OCI-LY3 (cell line): Measurements from ENCODE around the gene DDIAS.

Source experiments
- H2AFZ ChIP-seq: fragments of 200-600, 300-600 bp; shearing (Covaris generic); 2 replicates; pipeline ENCODE4 v1.6.0; 2014; ENCODE audit warnings: antibody characterized with exemption, low read depth, low read length
- H3K27ac ChIP-seq: fragments of 200-600, 300-600 bp; sonication (generic); 2 replicates; pipeline ENCODE4 v1.5.1; 2014; ENCODE audit warnings: mild to moderate bottlenecking, low read length, moderate library complexity, mixed read lengths
- H3K27me3 ChIP-seq: fragments of 200-600, 300-600 bp; sonication (generic); 2 replicates; pipeline ENCODE4 v1.6.1; 2014; ENCODE audit warnings: low read depth, low read length, mixed read lengths
- H3K36me3 ChIP-seq: fragments of 200-600, 300-600 bp; sonication (generic); replicated peaks from 2 replicates; pipeline ENCODE3; 2014; ENCODE audit warnings: low read depth, low read length, mixed read lengths
- H3K4me1 ChIP-seq: fragments of 300-600, 200-600 bp; sonication (generic); 2 replicates; pipeline ENCODE4 v1.6.1; 2014; ENCODE audit warnings: low read length, mixed read lengths
- H3K4me2 ChIP-seq: fragments of 200-600, 300-600 bp; sonication (generic); 2 replicates; pipeline ENCODE4 v1.6.1; 2014; ENCODE audit warnings: low read length, mixed read lengths
- H3K4me3 ChIP-seq: fragments of 300-600, 200-600 bp; sonication (generic); 2 replicates; pipeline ENCODE4 v1.5.1; 2014; ENCODE audit warnings: antibody characterized with exemption, mild to moderate bottlenecking, low read length, moderate library complexity
- H3K79me2 ChIP-seq: fragments of 300-600, 200-600 bp; shearing (Covaris generic); 2 replicates; pipeline ENCODE4 v1.6.1; 2014; ENCODE audit warnings: mild to moderate bottlenecking, low read length, mixed read lengths
- H3K9ac ChIP-seq: fragments of 300-600, 200-600 bp; shearing (Covaris generic); 2 replicates; pipeline ENCODE4 v1.6.0; 2014; ENCODE audit warnings: mild to moderate bottlenecking, low read length, moderate library complexity
- H3K9me3 ChIP-seq: fragments of 200-600, 300-600 bp; shearing (Covaris generic); 2 replicates; pipeline ENCODE4 v1.6.1; 2014; ENCODE audit warnings: low read length, mixed read lengths; ENCODE audit not compliant: insufficient read depth
- H4K20me1 ChIP-seq: fragments of 200-600, 300-600 bp; sonication (generic); 2 replicates; pipeline ENCODE4 v1.6.1; 2016; ENCODE audit warnings: low read length, mixed read lengths; ENCODE audit not compliant: insufficient read depth
- EZH2phosphoT487 ChIP-seq: fragments of 200-600 bp; shearing (Covaris generic); IDR thresholded peaks from 2 replicates; pipeline ENCODE4 v1.6.1; 2018; ENCODE audit warnings: antibody characterized with exemption, mixed run types, low read depth
- TF ChIP-seq, protein P1 (sequence below): fragments of 200-600, 300-600 bp; sonication (generic); IDR thresholded peaks from 2 replicates; pipeline ENCODE4 v1.5.1; 2014; ENCODE audit warnings: antibody characterized with exemption, low read length, low read depth

The DDIAS gene

GRCh38 chr11:82873919-82874333, 27.6 kb upstream of the DDIAS start:
- TF ChIP-seq, protein P1, sequence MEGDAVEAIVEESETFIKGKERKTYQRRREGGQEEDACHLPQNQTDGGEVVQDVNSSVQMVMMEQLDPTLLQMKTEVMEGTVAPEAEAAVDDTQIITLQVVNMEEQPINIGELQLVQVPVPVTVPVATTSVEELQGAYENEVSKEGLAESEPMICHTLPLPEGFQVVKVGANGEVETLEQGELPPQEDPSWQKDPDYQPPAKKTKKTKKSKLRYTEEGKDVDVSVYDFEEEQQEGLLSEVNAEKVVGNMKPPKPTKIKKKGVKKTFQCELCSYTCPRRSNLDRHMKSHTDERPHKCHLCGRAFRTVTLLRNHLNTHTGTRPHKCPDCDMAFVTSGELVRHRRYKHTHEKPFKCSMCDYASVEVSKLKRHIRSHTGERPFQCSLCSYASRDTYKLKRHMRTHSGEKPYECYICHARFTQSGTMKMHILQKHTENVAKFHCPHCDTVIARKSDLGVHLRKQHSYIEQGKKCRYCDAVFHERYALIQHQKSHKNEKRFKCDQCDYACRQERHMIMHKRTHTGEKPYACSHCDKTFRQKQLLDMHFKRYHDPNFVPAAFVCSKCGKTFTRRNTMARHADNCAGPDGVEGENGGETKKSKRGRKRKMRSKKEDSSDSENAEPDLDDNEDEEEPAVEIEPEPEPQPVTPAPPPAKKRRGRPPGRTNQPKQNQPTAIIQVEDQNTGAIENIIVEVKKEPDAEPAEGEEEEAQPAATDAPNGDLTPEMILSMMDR = no peak
- no peak for TF ChIP-seq EZH2phosphoT487
- H3K36me3 ChIP-seq = no peaks in the 10 kb centered on the region
- H3K27ac ChIP-seq = no peak overlapping the region
- no peaks in the 10 kb centered on the region for H3K27me3 ChIP-seq
- no peak overlapping the region for H3K9ac ChIP-seq
- no peaks in the 10 kb centered on the region for H4K20me1 ChIP-seq
- no peaks in the 10 kb centered on the region for H3K9me3 ChIP-seq
- H3K4me1 ChIP-seq = no peaks in the 10 kb centered on the region
- no peak overlapping the region for H2AFZ ChIP-seq
- H3K4me3 ChIP-seq = no peak overlapping the region
- H3K79me2 ChIP-seq = no peaks in the 10 kb centered on the region
- no peak overlapping the region for H3K4me2 ChIP-seq

- Histone ChIP-seq H3K9ac (no peak overlapping the region), H3K27me3 (no peaks in the 10 kb centered on the region), H3K9me3 (no peaks in the 10 kb centered on the region), H3K4me2 (no peak overlapping the region), H3K27ac (no peak overlapping the region), H3K4me3 (no peak overlapping the region), H2AFZ (no peak overlapping the region), H3K79me2 (no peaks in the 10 kb centered on the region), H4K20me1 (no peaks in the 10 kb centered on the region), H3K36me3 (no peaks in the 10 kb centered on the region), H3K4me1 (no peaks in the 10 kb centered on the region)
- TF ChIP-seq, protein P1 = no peak
- no peak for TF ChIP-seq EZH2phosphoT487
Observed at GRCh38 chr11:82874646-82875523, 26.7 kb upstream of the DDIAS start.

GRCh38 chr11:82883853-82884252, 17.7 kb upstream of the DDIAS start:
- no peak for TF ChIP-seq EZH2phosphoT487
- TF ChIP-seq, protein P1 = no peak
- Histone ChIP-seq H3K4me2 (no peak overlapping the region), H3K79me2 (peaks cover 21% of the 10 kb centered on the region)

DNA sequence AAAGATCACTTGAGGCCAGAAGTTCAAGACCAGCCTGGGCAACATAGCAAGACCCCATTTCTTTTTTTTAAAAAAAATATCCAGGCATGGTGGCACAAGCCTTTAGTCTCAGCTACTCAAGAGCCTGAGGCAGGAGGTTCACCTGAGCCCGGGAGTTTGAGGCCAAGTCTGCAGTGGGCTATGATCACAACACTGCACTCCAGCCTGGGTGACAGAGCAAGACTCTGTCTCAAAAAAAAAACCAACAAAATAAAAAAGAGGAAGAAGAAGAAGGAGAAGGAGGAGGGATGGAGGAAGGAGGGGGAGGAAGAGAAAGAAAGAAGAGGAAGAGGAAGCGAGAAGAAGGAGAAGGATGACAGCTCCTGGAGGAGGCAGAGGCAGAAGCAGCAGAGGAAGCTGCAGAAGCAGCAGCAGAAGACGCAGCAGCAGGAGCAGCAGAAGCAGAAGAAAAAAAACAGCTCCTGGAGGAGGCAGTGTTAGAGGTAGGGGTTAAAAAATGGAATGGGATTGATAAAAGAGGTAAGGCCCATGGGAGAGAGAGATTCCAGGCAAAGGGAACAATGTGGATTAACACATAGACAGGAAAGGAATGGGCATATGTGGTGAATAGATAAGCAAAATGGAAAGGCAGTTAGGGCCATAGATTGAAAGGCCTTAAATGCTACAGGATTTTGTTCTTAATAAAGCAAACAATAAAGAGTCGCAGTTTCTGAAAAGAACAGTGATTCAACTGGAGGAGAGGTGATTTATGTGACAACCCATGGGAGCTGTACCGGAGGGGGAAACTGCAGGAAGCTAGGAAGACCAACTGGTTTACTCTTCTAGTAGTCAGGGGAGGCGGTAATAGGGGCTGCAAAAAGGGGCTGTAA, 12.2 kb upstream of the DDIAS start:
- peaks cover 13% of the 10 kb centered on the region for H4K20me1 ChIP-seq
- no peak overlapping the region for H3K9ac ChIP-seq
- peaks cover 37% of the 10 kb centered on the region for H3K79me2 ChIP-seq
- no peak overlapping the region for H2AFZ ChIP-seq
- H3K4me3 ChIP-seq = 0 out of 2 replicates have a peak overlapping the region, but pooled peaks have one; percentile 7
- TF ChIP-seq, protein P1 = no peak
- TF ChIP-seq EZH2phosphoT487 = no peak
- H3K4me1 ChIP-seq = peaks cover 30% of the 10 kb centered on the region
- H3K27ac ChIP-seq = peak overlapping the region; percentile 42
- H3K9me3 ChIP-seq = no peaks in the 10 kb centered on the region
- H3K4me2 ChIP-seq = peak overlapping the region; percentile 38
- no peaks in the 10 kb centered on the region for H3K27me3 ChIP-seq
- H3K36me3 ChIP-seq = no peaks in the 10 kb centered on the region

More at GRCh38 chr11:82883853-82884252, 17.7 kb upstream of the DDIAS start:
- Histone ChIP-seq H3K36me3 (no peaks in the 10 kb centered on the region), H3K27me3 (no peaks in the 10 kb centered on the region), H3K9me3 (no peaks in the 10 kb centered on the region), H2AFZ (no peak overlapping the region), H3K27ac (no peak overlapping the region), H3K4me1 (peaks cover 6% of the 10 kb centered on the region), H3K9ac (no peak overlapping the region), H4K20me1 (0 out of 2 replicates have a peak, but pooled peaks cover 3% of the 10 kb centered on the region), H3K4me3 (no peak overlapping the region)
